A549 treated with DMSO at 1 μM for 4 hours (cell line): Measurements from ENCODE around the gene YBX3. TPM values are rescaled to one million over a fixed set of nuclear protein-coding genes. Genes with fewer than 3 reads are reported as not detected.

Source experiments
- total RNA-seq: library from RNA; stranded (reverse); fragments of 200-300 nt; extraction: Qiagen RNA extraction; gene quantifications from 5 replicates; pipeline ENCODE4 v1.2.3, GENCODE V29; 2022; ENCODE audit warnings: low read depth

Gene YBX3
- total RNA-seq = 260 to 283 TPM (median 272 TPM) in 5 replicates

GRCh38 chr12:10722905-10723746 lies at the start of gene YBX3:
YBX3 (minus strand) TSS chr12:10723323; CDS start chr12:10723111, 212 bp downstream.

GRCh38 chr12:10673659-10674384 lies 49.3 kb downstream of the YBX3 start, which contains the start of gene STYK1:
STYK1 (minus strand) TSS chr12:10674052; CDS start chr12:10634618, 39,434 bp downstream.

Other genes with a start within 250 kb of the YBX3 start
- gene EIF2S3B, start 217.4 kb downstream of the YBX3 start, total RNA-seq = 0.45 to 0.70 TPM (median 0.67 TPM) in 5 replicates
- gene MAGOHB, start 109.7 kb downstream of the YBX3 start, total RNA-seq = 48.3 to 56.6 TPM (median 52.1 TPM) in 5 replicates
- gene STYK1, start 49.3 kb downstream of the YBX3 start, total RNA-seq = 0.14 to 0.54 TPM (median 0.28 TPM) in 5 replicates
- gene TAS2R7, start 79.3 kb upstream of the YBX3 start, total RNA-seq = not detected in 5 replicates
- not detected in 5 replicates for gene TAS2R8, start 84.0 kb upstream of the YBX3 start, total RNA-seq
- gene TAS2R9, start 86.8 kb upstream of the YBX3 start, total RNA-seq = not detected in 5 replicates
- gene TAS2R10, start 103.0 kb upstream of the YBX3 start, total RNA-seq = 0.09 to 0.13 TPM in 2 of 5 replicates, not detected in the others
- gene PRR4, start 126.2 kb upstream of the YBX3 start, total RNA-seq = 1.6 to 3.5 TPM (median 3.1 TPM) in 5 replicates
- 1.7 to 4.4 TPM (median 3.3 TPM) in 5 replicates for gene PRH1, start 160.9 kb upstream of the YBX3 start, total RNA-seq
- gene TAS2R13, start 186.2 kb upstream of the YBX3 start, total RNA-seq = not detected in 5 replicates
- 0.37 TPM in 1 of 5 replicates, not detected in the others for gene PRH2, start 205.9 kb upstream of the YBX3 start, total RNA-seq
- gene TAS2R14, start 215.9 kb upstream of the YBX3 start, total RNA-seq = 0.27 to 0.94 TPM (median 0.63 TPM) in 5 replicates